H1 (cell line): ENCODE measurements around the gene LEMD1.

Experiments used
- POLR2A ChIP-seq, 2 experiments: IDR thresholded peaks; 1 replicate in 1 of 2; 2 replicates in 1 of 2; pipeline ENCODE4 v1.6.1; 2011; ENCODE audit warnings: low read depth in 2 of 2, low read length in 2 of 2, mild to moderate bottlenecking in 2 of 2; ENCODE audit errors: control extremely low read depth in 1 of 2
- POLR2AphosphoS5 ChIP-seq: IDR thresholded peaks from 2 replicates; pipeline ENCODE4 v1.6.1; 2011; ENCODE audit warnings: low read depth, low read length

- peak; percentile 16; the same call in 1 of the 2 replicates for TF ChIP-seq POLR2AphosphoS5
- TF ChIP-seq POLR2A (IDR thresholded peaks at IDR 0.05; ENCODE audit: control extremely low read depth in 1 of 2, low read depth in 2 of 2, low read length in 2 of 2) = no peak; a peak in 1 of 3 replicates
These were observed 35.3 kb upstream of the LEMD1 start for GRCh38 chr1:205456868-205457745.
